SK-N-SH (cell line): ENCODE results near the gene DNAJB8. TPM values are rescaled to one million over a fixed set of nuclear protein-coding genes. Genes with fewer than 3 reads are reported as not detected.
A peak's percentile ranks its signal among the peaks of the same experiment; 100 is the strongest.

Source experiments
- CTCF ChIA-PET: fragments of 300-600, 350-600 bp; formaldehyde crosslinking; extraction: SDS; loops from one replicate; lab custom pipeline; 2021; lab: Yijun Ruan, JAX
- POLR2A ChIA-PET: fragments of 350-600 bp; sonication (Branson Sonifier 250); formaldehyde crosslinking; extraction: SDS; loops from one replicate; lab custom pipeline; 2020; ENCODE audit warnings: antibody characterized with exemption, inconsistent platforms; lab: Yijun Ruan, JAX
- DNase-seq: peaks from one replicate; pipeline ENCODE4 v3.0.0; 2012
- H2AFZ ChIP-seq: fragments of 200-600 bp; sonication (generic); 2 replicates; pipeline ENCODE4 v1.8.1; 2016; ENCODE audit warnings: antibody characterized with exemption, mild to moderate bottlenecking, low read depth
- H3F3A ChIP-seq: fragments of 200-600 bp; sonication (generic); replicated peaks from 2 replicates; pipeline ENCODE3; 2016; ENCODE audit warnings: antibody characterized with exemption, mild to moderate bottlenecking; ENCODE audit not compliant: insufficient read depth
- H3K27ac ChIP-seq, 2 experiments: fragments of 200-500 bp in 1 of 2; fragments of 200-600 bp in 1 of 2; sonication (Bioruptor generic) in 1 of 2; sonication (generic), shearing (Covaris generic) in 1 of 2; 2 replicates each; pipeline versions ENCODE4 v1.5.1 to v1.6.1; 2014 to 2016; ENCODE audit warnings: low read depth in 2 of 2, inconsistent platforms in 1 of 2, low read length in 1 of 2, mild to moderate bottlenecking in 1 of 2, mixed read lengths in 1 of 2
- H3K27me3 ChIP-seq: fragments of 200-600 bp; sonication (generic), shearing (Covaris generic); 2 replicates; pipeline ENCODE4 v1.6.1; 2016; ENCODE audit warnings: mixed run types; ENCODE audit not compliant: insufficient read depth
- H3K36me3 ChIP-seq, 2 experiments: fragments of 200-500 bp in 1 of 2; fragments of 200-600 bp in 1 of 2; sonication (Bioruptor generic) in 1 of 2; sonication (generic) in 1 of 2; replicated peaks in 1 of 2; 2 replicates each; pipeline versions ENCODE3 to v1.5.1; 2014 to 2016; ENCODE audit warnings: low read length in 1 of 2, mild to moderate bottlenecking in 1 of 2; ENCODE audit not compliant: insufficient read depth in 2 of 2, control insufficient read depth in 1 of 2
- H3K4me1 ChIP-seq, 2 experiments: fragments of 200-500 bp in 1 of 2; fragments of 200-600 bp in 1 of 2; sonication (Bioruptor generic) in 1 of 2; sonication (generic), shearing (Covaris generic) in 1 of 2; 2 replicates each; pipeline versions ENCODE4 v1.5.1 to v1.6.1; 2014 to 2016; ENCODE audit warnings: low read depth in 1 of 2, low read length in 1 of 2, mixed run types in 1 of 2; ENCODE audit not compliant: insufficient read depth in 2 of 2, control insufficient read depth in 1 of 2
- H3K4me2 ChIP-seq: fragments of 200-600 bp; sonication (generic), shearing (Covaris generic); 2 replicates; pipeline ENCODE4 v1.6.1; 2017; ENCODE audit warnings: mixed run types
- H3K4me3 ChIP-seq, 2 experiments: fragments of 200-500 bp in 1 of 2; fragments of 200-600 bp in 1 of 2; sonication (Bioruptor generic) in 1 of 2; sonication (generic), shearing (Covaris generic) in 1 of 2; 2 replicates each; pipeline versions ENCODE4 v1.5.1 to v1.8.1; 2014 to 2016; ENCODE audit warnings: low read depth in 2 of 2, inconsistent platforms in 1 of 2, low read length in 1 of 2, mild to moderate bottlenecking in 1 of 2, mixed read lengths in 1 of 2, moderate library complexity in 1 of 2
- H3K79me2 ChIP-seq: fragments of 200-600 bp; sonication (generic); 2 replicates; pipeline ENCODE4 v1.8.1; 2017; ENCODE audit warnings: mild to moderate bottlenecking; ENCODE audit not compliant: insufficient read depth
- H3K9ac ChIP-seq: fragments of 200-600 bp; sonication (generic); 2 replicates; pipeline ENCODE4 v1.6.1; 2017; ENCODE audit warnings: mixed run types
- H3K9me2 ChIP-seq: fragments of 200-600 bp; sonication (generic); 2 replicates; pipeline ENCODE4 v1.6.1; 2017; ENCODE audit warnings: mixed run types
- H3K9me3 ChIP-seq: fragments of 200-600 bp; sonication (generic); 2 replicates; pipeline ENCODE4 v1.6.1; 2017; ENCODE audit warnings: mixed run types, mild to moderate bottlenecking, moderate library complexity
- H4K20me1 ChIP-seq: fragments of 200-600 bp; sonication (generic); 2 replicates; pipeline ENCODE4 v1.6.1; 2017; ENCODE audit warnings: mild to moderate bottlenecking, mixed run types; ENCODE audit not compliant: insufficient read depth
- CHD2 ChIP-seq: fragments of 150-350 bp; IDR thresholded peaks from 2 replicates; pipeline ENCODE4 v1.6.1; 2018; ENCODE audit warnings: low read length; ENCODE audit not compliant: partially characterized antibody
- CTCF ChIP-seq: fragments of 200-600 bp; sonication (generic); IDR thresholded peaks from 2 replicates; pipeline ENCODE4 v1.6.1; 2017; ENCODE audit warnings: antibody characterized with exemption, mild to moderate bottlenecking, moderate library complexity
- EP300 ChIP-seq, 2 experiments: IDR thresholded peaks; 2 replicates each; pipeline versions ENCODE4 v1.4.0 to v1.6.1; 2012; ENCODE audit warnings: borderline replicate concordance in 1 of 2, low read depth in 1 of 2, low read length in 1 of 2
- EZH2phosphoT487 ChIP-seq: fragments of 200-600 bp; sonication (generic); IDR thresholded peaks from 2 replicates; pipeline ENCODE4 v1.6.1; 2017; ENCODE audit warnings: low read depth, mixed run types, mild to moderate bottlenecking, antibody characterized with exemption, moderate library complexity, borderline replicate concordance
- FOXJ3 ChIP-seq: sonication (generic); formaldehyde crosslinking; IDR thresholded peaks from 2 replicates; pipeline ENCODE4 v1.5.1; 2020; ENCODE audit warnings: mild to moderate bottlenecking, missing genetic modification reagents
- GABPA ChIP-seq: IDR thresholded peaks from 2 replicates; pipeline ENCODE4 v1.4.0; 2012; ENCODE audit warnings: low read depth, mild to moderate bottlenecking
- GATA2 ChIP-seq: sonication (generic); formaldehyde crosslinking; IDR thresholded peaks from 2 replicates; pipeline ENCODE4 v1.5.0; 2020; ENCODE audit warnings: mild to moderate bottlenecking, missing genetic modification reagents
- IRF3 ChIP-seq: fragments of 150-350 bp; IDR thresholded peaks from 2 replicates; pipeline ENCODE4 v1.6.1; 2016; ENCODE audit warnings: mild to moderate bottlenecking, low read depth, low read length
- JUND ChIP-seq: IDR thresholded peaks from 2 replicates; pipeline ENCODE4 v1.4.0; 2012
- MAX ChIP-seq: IDR thresholded peaks from 2 replicates; pipeline ENCODE4 v1.4.0; 2012; ENCODE audit warnings: low read depth
- NRF1 ChIP-seq: IDR thresholded peaks from 2 replicates; pipeline ENCODE4 v1.6.1; 2012; ENCODE audit warnings: low read depth, mild to moderate bottlenecking, low read length
- POLR2AphosphoS5 ChIP-seq: IDR thresholded peaks from 2 replicates; pipeline ENCODE4 v1.6.1; 2012; ENCODE audit warnings: low read depth, low read length
- RFX5 ChIP-seq: IDR thresholded peaks from 2 replicates; pipeline ENCODE4 v1.6.1; 2012; ENCODE audit warnings: mild to moderate bottlenecking, improper control_type of control experiment, low read length
- RXRA ChIP-seq: IDR thresholded peaks from 2 replicates; pipeline ENCODE4 v1.4.0; 2012; ENCODE audit warnings: low read depth, mild to moderate bottlenecking, borderline replicate concordance
- SIN3A ChIP-seq: IDR thresholded peaks from 2 replicates; pipeline ENCODE4 v1.6.1; 2012; ENCODE audit warnings: low read depth, mild to moderate bottlenecking, low read length, moderate library complexity, borderline replicate concordance
- TCF12 ChIP-seq: IDR thresholded peaks from 2 replicates; pipeline ENCODE4 v1.4.0; 2012
- TEAD4 ChIP-seq: IDR thresholded peaks from 2 replicates; pipeline ENCODE4 v1.4.0; 2012; ENCODE audit warnings: mild to moderate bottlenecking, borderline replicate concordance; ENCODE audit not compliant: insufficient read depth
- USF1 ChIP-seq: IDR thresholded peaks from 2 replicates; pipeline ENCODE4 v1.4.0; 2012; ENCODE audit warnings: low read depth, borderline replicate concordance
- YY1 ChIP-seq: IDR thresholded peaks from 2 replicates; pipeline ENCODE4 v1.4.0; 2012; ENCODE audit warnings: low read depth, mild to moderate bottlenecking
- ZBTB33 ChIP-seq: IDR thresholded peaks from 2 replicates; pipeline ENCODE4 v1.4.0; 2012; ENCODE audit warnings: low read depth, borderline replicate concordance
- WGBS: methylation state at CpG from one replicate; pipeline ENCODE4 v1.1.6; 2017; ENCODE audit warnings: low lambda C conversion rate; 5-methylcytosine and 5-hydroxymethylcytosine counted together
- polyA plus RNA-seq, 3 experiments: library from polyadenylated mRNA; depleted of rRNA; stranded (reverse); fragments of >200 nt; gene quantifications; 2 replicates each; pipeline ENCODE4 v1.2.3, GENCODE V29; 2012

Gene DNAJB8
- polyA plus RNA-seq, 1 of the 3 experiments (the other 2 are of a cell fraction), result not detected

GRCh38 chr3:128489927-128490649, 23.4 kb upstream of the DNAJB8 start:
- peak overlapping the region; percentile 61 for H2AFZ ChIP-seq
- H3K36me3 ChIP-seq, result peaks cover 0 to 4% of the 10 kb centered on the region in 2 experiments
- peaks cover 4% of the 10 kb centered on the region for H3F3A ChIP-seq
- H3K9me3 ChIP-seq, result no peaks in the 10 kb centered on the region
- peaks cover 27% of the 10 kb centered on the region for H3K79me2 ChIP-seq
- WGBS, result 15% methylated on average over 40 of the region's 61 CpGs
- peaks cover 19% of the 10 kb centered on the region; the same call in 1 of the 2 replicates for H4K20me1 ChIP-seq
- peaks cover 0 to 18% of the 10 kb centered on the region in 2 experiments; a peak in 1 of 4 replicates for H3K4me1 ChIP-seq
- peak overlapping the region; percentile 36 to 97; a peak in 3 of 4 replicates for H3K27ac ChIP-seq
- H3K9ac ChIP-seq, result peak overlapping the region; percentile 80
- DNase-seq, result no peak
- peak overlapping the region; percentile 99 for H3K4me2 ChIP-seq
- no peaks in the 10 kb centered on the region for H3K9me2 ChIP-seq
- H3K4me3 ChIP-seq, result peak overlapping the region; percentile 75 to 77
- peaks cover 23% of the 10 kb centered on the region; the same call in 1 of the 2 replicates for H3K27me3 ChIP-seq
- TF ChIP-seq ZBTB33 (no peak), CHD2 (no peak), CTCF (no peak; the same call in 1 of the 2 replicates), GABPA (no peak), GATA2 (CRISPR knock-in tag) (no peak), RXRA (no peak), MAX (no peak), TCF12 (no peak), NRF1 (no peak), FOXJ3 (CRISPR knock-in tag) (no peak)
- ChIA-PET POLR2A (interaction anchor here (0.8 to 5.7 kb wide), 17 partner anchors 9 to 182 kb away, joined by 3 to 66 read pairs (median 3); no protein-coding TSS in a partner anchor), CTCF (interaction anchor here (0.8 to 13.1 kb wide), 10 partner anchors 9 to 314 kb away, joined by 3 to 177 read pairs (median 4); no protein-coding TSS in a partner anchor)

GRCh38 chr3:128489674-128489926, 22.9 kb upstream of the DNAJB8 start:
- peaks cover 0 to 4% of the 10 kb centered on the region in 2 experiments for H3K36me3 ChIP-seq
- peaks cover 23% of the 10 kb centered on the region; the same call in 1 of the 2 replicates for H3K27me3 ChIP-seq
- no peaks in the 10 kb centered on the region for H3K9me2 ChIP-seq
- peak overlapping the region; percentile 99 for H3K4me2 ChIP-seq
- H3K27ac ChIP-seq, result peak overlapping the region; percentile 36 to 97; a peak in 3 of 4 replicates
- WGBS, result 11% methylated on average over 8 of the region's 26 CpGs
- peaks cover 19% of the 10 kb centered on the region; the same call in 1 of the 2 replicates for H4K20me1 ChIP-seq
- no peak for DNase-seq
- CTCF ChIA-PET, result interaction anchor here (0.8 to 13.1 kb wide), 11 partner anchors 9 to 314 kb away, joined by 3 to 177 read pairs (median 4); no protein-coding TSS in a partner anchor
- no peaks in the 10 kb centered on the region for H3K9me3 ChIP-seq
- H3K4me3 ChIP-seq, result peak overlapping the region; percentile 75 to 77
- POLR2A ChIA-PET, result interaction anchor here (0.8 to 5.7 kb wide), 17 partner anchors 8 to 316 kb away, joined by 3 to 66 read pairs (median 3); no protein-coding TSS in a partner anchor
- peak overlapping the region; percentile 61; the same call in 1 of the 2 replicates for H2AFZ ChIP-seq
- H3F3A ChIP-seq, result no peaks in the 10 kb centered on the region
- H3K4me1 ChIP-seq, result peaks cover 0 to 14% of the 10 kb centered on the region in 2 experiments; a peak in 2 of 4 replicates
- H3K79me2 ChIP-seq, result peaks cover 32% of the 10 kb centered on the region
- H3K9ac ChIP-seq, result peak overlapping the region; percentile 80
- TF ChIP-seq CHD2 (no peak), YY1 (no peak), TEAD4 (no peak), MAX (no peak), USF1 (no peak), IRF3 (no peak), RFX5 (no peak), TCF12 (no peak), JUND (no peak), GATA2 (CRISPR knock-in tag) (no peak), SIN3A (no peak), EZH2phosphoT487 (no peak), EP300 (IDR thresholded peaks at IDR 0.05; ENCODE audit: borderline replicate concordance in 1 of 2, low read depth in 1 of 2, low read length in 1 of 2) (no peak), POLR2AphosphoS5 (no peak)
